Fibroblast of upper back skin (primary cell): Measurements from ENCODE around the gene AKAP5.

Source experiments
- DNase-seq: peaks from one replicate; pipeline ENCODE4 v3.0.0-alpha.2; 2013

The AKAP5 gene

DNA sequence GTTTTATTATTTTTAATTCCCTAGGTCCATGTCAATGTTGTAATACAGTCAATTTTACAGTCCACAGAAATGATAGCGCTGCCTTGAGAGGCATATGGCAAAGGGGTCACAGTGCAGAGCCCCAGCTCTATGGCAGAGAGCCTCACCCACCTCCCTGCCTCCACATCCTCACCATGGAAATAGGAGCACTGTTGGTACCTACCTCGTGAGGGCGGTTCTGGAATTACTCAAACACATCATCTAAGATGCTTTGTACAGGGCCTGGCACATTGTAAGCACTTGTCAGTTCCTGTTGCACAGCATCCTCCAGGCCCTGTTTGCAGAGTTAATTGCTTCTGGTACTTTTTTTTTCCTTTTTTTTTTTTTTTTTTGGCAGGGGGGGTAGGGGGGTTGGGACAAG, 4.1 kb upstream of the AKAP5 start:
- no peak for DNase-seq

GRCh38 chr14:64463195-64463594, 2.1 kb upstream of the AKAP5 start:
- DNase-seq, result no peak

DNA sequence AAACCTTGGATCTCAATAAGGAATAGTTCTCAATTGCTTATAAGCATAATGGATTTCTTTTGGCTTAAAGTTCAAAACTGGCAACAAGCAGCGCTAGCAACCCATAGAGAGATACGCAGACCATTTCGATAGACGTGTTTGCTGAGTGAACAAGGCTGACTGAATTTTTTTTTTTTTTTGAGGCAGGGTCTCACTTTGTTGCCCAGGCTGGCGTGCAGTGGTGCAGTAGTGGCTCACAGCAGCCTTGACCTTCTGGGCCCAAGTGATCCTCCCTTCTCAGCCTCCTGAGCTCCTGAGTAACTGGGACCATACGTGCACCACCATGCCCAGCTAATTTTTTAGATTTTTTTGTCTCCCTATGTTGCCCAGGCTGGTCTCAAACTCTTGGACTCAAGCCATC, 1.4 kb upstream of the AKAP5 start:
- DNase-seq, result no peak

GRCh38 chr14:64464651-64465050, 648 bp upstream of the AKAP5 start:
- DNase-seq, result no peak

DNA sequence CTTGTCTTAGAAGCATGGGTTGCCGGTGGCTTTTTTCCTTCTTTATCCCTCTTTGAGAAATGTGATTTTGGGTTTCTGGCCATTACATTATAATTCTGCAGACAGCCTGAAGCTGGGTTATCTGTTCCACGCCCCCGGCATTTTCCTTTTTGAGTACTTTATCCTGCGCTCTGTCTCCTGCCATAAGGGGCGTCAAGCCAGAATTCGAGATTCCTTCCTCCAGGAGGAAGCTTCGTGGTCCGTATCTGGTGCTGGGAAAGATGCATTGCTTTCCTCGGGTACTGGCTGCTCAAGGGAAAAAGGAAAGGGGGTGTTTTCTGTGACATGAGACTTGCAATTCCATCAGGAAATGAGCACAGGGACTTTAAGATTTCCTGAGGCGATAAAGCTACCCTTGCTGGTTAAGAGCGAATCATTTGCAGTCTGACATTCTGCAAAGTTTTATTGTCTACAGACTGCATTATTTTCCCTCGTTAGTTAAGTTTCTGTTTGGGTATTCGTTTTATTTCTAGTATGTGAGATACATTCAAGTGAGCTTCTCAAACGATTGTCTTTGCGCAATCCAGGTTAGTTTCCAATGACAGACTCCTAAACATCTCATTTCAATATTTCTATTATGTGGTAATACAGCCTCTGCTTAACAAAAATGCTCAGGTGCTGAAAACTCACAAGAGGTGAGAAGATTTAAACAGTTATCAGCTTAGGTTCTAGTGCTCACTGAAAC, 694 bp downstream of the AKAP5 start:
- peak; percentile 63 for DNase-seq

GRCh38 chr14:64467101-64467500, 1.8 kb downstream of the AKAP5 start:
- no peak for DNase-seq

GRCh38 chr14:64467566-64467965, 2.3 kb downstream of the AKAP5 start:
- no peak for DNase-seq

GRCh38 chr14:64468451-64468850, 3.2 kb downstream of the AKAP5 start:
- no peak for DNase-seq

GRCh38 chr14:64474041-64474440, 8.7 kb downstream of the AKAP5 start:
- no peak for DNase-seq

GRCh38 chr14:64474698-64475097, 9.4 kb downstream of the AKAP5 start:
- DNase-seq, result no peak

- no peak for DNase-seq
These were observed 10.4 kb downstream of the AKAP5 start for GRCh38 chr14:64475585-64476273.

- no peak for DNase-seq
These were observed 11.1 kb downstream of the AKAP5 start for GRCh38 chr14:64476438-64476837.

DNA sequence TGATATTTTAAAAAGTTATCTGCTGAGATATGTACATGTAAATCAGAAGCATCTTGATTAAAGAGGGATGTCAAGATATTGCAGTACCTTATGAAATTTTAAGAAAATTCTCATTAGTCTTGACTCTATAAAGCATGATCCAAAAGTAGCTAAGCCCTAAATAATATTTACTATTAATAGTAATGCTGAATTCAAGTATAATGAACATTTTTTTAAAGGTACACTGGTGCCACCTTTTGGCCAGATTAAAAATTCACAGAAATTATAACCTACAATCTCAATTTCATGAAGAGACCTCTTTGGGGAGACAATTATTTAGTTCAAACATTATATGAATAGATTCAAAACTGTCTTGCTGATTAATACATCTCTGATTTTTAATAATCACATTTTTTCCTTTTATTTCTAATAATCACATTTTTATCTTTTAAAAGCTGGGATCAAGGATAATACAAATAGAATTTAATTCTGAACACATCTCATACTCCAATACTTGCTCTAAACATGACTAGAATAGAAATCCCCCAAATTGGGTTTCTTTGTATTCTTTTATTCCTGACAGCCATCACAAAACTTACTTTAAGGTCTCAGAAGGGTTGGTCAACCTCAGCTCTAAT, 13.4 kb downstream of the AKAP5 start:
- DNase-seq, result peak; percentile 28

DNA sequence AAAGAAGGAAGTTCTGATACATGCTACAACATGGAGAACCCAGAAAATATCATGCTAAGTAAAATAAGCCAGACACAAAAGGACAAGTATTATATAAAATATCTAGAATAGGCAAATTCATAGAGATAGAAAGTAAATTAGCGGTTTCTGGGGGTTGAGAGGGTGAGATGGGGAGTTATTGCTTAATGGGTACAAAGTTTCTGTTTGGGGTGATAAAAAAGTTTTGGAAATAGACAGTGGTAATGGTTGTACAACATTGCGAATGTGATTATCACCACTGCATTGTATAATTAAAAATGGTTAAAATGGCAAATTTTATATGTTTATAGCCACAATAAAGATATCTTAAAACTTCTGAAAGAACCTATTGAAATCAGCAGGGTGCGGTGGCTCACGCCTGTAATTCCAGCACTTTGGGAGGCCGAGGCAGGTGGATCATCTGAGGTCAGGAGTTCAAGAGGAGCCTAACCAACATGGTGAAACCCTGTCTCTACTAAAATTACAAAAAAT, 23.3 kb downstream of the AKAP5 start:
- DNase-seq, result no peak

DNA sequence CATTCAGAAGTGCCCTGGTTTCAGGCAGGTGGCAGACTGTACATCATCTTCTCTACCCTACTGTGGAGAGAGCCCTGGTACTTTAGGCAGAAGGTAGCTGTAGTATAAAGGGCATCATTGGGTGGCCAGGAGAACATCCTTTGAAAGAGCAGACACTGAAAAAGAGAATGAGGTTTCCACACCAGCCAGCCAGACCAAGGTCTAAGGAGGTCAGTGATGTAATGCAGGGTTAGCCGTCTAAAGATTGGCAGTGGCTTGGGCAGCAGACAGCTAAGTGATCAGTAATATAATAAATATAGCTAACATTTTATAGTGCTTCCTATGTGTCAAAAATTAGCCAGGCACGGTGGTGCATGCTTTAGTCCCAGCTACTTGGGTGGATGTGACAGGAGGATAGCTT, 26.3 kb downstream of the AKAP5 start:
- no peak for DNase-seq

DNA sequence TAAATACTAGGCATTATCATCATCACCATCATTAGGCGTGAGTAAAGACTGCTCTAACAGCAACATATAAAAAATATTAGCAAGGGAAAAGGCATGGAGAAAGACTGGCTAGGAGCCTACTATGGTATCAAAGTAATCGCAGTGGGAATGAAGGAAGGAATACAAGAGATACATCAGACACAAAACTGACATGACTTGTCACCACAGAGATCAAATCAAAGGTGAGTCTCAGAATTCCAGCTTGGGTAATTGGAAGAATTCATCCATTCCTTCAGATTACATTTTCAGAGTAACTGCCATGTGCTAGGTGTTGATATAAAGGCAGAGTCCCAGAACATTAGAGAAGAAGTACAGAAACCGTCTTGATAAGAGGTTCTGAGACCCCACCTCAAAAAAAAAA, 28.2 kb downstream of the AKAP5 start:
- DNase-seq, result no peak

- DNase-seq, result no peak
These were observed 30.0 kb downstream of the AKAP5 start for GRCh38 chr14:64495252-64495651.

DNA sequence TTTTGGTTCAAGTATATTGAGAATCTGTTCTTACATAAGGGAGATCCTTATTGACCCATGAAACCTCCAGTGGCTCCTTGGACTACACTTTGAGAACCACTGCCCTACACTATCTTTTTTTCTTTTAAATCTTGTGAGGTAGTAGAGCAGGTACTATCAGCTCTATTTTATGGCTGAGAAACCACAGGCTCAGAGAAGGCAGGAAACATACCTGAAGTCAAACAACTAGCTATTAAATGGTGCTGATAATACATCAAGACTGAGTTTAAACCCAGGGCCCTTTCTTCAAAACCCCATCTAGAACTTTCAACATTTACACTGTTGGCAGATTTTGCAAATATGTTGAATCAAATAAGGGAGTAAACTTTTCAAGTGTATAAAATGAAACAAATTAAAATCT, 31.5 kb downstream of the AKAP5 start:
- DNase-seq, result no peak

- DNase-seq, result no peak
These were observed 34.8 kb downstream of the AKAP5 start for GRCh38 chr14:64500088-64500487.

- DNase-seq, result peak; percentile 80
These were observed 36.3 kb downstream of the AKAP5 start for GRCh38 chr14:64501411-64502171.

- no peak for DNase-seq
These were observed 37.2 kb downstream of the AKAP5 start for GRCh38 chr14:64502456-64502855.

- DNase-seq, result no peak
These were observed 37.7 kb downstream of the AKAP5 start for GRCh38 chr14:64502887-64503433.
